Sigmoid colon (tissue), 7 donors: ENCODE measurements around the gene NTN1. TPM values are rescaled to one million over a fixed set of nuclear protein-coding genes. Genes with fewer than 3 reads are reported as not detected.

ENCODE experiments used
- DNase-seq: peaks from one replicate; pipeline ENCODE4 v3.0.0-alpha.2; 2019
- H3K27ac ChIP-seq, 4 donors: fragments of 200-600 bp; sonication (generic); one replicate each; pipeline ENCODE4 v1.5.1; 2016 to 2019; ENCODE audit warnings: mild to moderate bottlenecking in 1 of 4
- H3K27me3 ChIP-seq, 3 donors: fragments of 200-600 bp; sonication (generic); one replicate each; pipeline ENCODE4 v1.5.1; 2019; ENCODE audit warnings: mild to moderate bottlenecking in 1 of 3
- H3K36me3 ChIP-seq, 4 donors: fragments of 200-600 bp; sonication (generic); one replicate each; pipeline ENCODE4 v1.5.1; 2016 to 2019
- H3K4me1 ChIP-seq, 4 donors: fragments of 200-600 bp; sonication (generic); one replicate each; pipeline ENCODE4 v1.5.1; 2017 to 2019
- H3K4me3 ChIP-seq, 4 donors: fragments of 200-600 bp; sonication (generic); one replicate each; pipeline ENCODE4 v1.5.1; 2017 to 2019; ENCODE audit warnings: mild to moderate bottlenecking in 2 of 4, moderate library complexity in 1 of 4
- H3K9me3 ChIP-seq, 4 donors: fragments of 200-600 bp in 3 of 4; sonication (generic) in 3 of 4; one replicate each; pipeline versions ENCODE4 v1.5.1 to v1.6.1; 2013 to 2019
- EP300 ChIP-seq, 4 donors: sonication (generic); formaldehyde crosslinking; IDR thresholded peaks; one replicate each; pipeline ENCODE4 v1.6.1; 2017; ENCODE audit warnings: antibody characterized with exemption in 4 of 4
- POLR2A ChIP-seq, 2 donors: fragments of 450-650 bp; IDR thresholded peaks; one replicate each; pipeline ENCODE4 v1.6.1; 2016; ENCODE audit warnings: antibody characterized with exemption in 2 of 2, mild to moderate bottlenecking in 2 of 2, moderate library complexity in 2 of 2
- POLR2AphosphoS5 ChIP-seq, 4 donors: sonication (generic); formaldehyde crosslinking; IDR thresholded peaks; one replicate each; pipeline ENCODE4 v1.6.1; 2017; ENCODE audit warnings: antibody characterized with exemption in 4 of 4
- WGBS, 2 donors: extraction: QIAGEN DNeasy Blood & Tissue Kit; methylation state at CpG; one replicate each; pipeline ENCODE4 v1.1.7; 2013; 5-methylcytosine and 5-hydroxymethylcytosine counted together
- intact Hi-C: fragments of 100-400 bp; cut with DNase I; formaldehyde crosslinking; loops from one replicate; pipeline ENCODE4 v1.15.1; 2023
- polyA plus RNA-seq, 3 donors: library from polyadenylated mRNA; stranded (reverse); fragments of 200-250 nt; gene quantifications; one replicate each; pipeline ENCODE4 v1.2.3, GENCODE V29; 2013
- total RNA-seq, 4 donors: library from RNA; depleted of rRNA; stranded (reverse); fragments of >200 nt; gene quantifications; one replicate each; pipeline ENCODE4 v1.1.0, GENCODE V29; 2016
- TF ChIP-seq, protein P1 (sequence below), 4 experiments: fragments of 450-650 bp in 3 of 4; fragments of 200-600 bp in 1 of 4; IDR thresholded peaks; one replicate each; pipeline ENCODE4 v1.5.1; 2016 to 2019; ENCODE audit warnings: antibody characterized with exemption in 4 of 4, mild to moderate bottlenecking in 3 of 4, moderate library complexity in 2 of 4
- donor health status: healthy with polysubstance abuse.
- donor health status: Bipolar disorder and iron deficiency.
- donor health status: healthy.

Gene NTN1
- total and polyA plus RNA-seq, 7 donors = 0.69 to 20.3 (median 10.5) TPM

DNA sequence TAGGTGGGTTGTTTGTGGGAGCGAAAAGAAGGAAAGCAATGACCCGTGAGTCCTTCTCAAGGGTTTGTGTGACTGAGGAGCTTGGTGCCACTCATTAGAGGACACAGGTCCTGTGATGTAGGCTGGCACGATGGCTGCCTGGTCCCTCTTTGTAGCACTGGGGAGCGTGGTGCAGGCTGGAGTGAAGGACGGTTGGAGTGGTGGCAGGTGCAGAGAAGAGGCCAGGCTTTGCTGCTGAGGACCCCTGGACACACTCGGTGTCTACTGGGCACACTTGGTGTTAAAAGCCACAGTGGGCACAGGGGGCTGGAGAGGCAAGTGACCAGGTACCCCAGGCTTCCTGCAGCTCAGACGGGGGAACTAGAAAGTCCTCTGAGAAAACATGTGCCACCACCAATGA, 106.0 kb downstream of the NTN1 start:
- Histone ChIP-seq H3K4me3 (no peak overlapping the region), H3K9me3 (no peaks in the 10 kb centered on the region), H3K27ac (no peak overlapping the region), H3K4me1 (no peaks in the 10 kb centered on the region), H3K27me3 (no peaks in the 10 kb centered on the region), H3K36me3 (no peaks in the 10 kb centered on the region)
- 95 to 96% methylated on average over 7 of the region's 7 CpGs for WGBS, 2 donors
- intact Hi-C loops = no loop called here
- TF ChIP-seq POLR2AphosphoS5 (IDR thresholded peaks at IDR 0.05) = no peak
- TF ChIP-seq, protein P1, sequence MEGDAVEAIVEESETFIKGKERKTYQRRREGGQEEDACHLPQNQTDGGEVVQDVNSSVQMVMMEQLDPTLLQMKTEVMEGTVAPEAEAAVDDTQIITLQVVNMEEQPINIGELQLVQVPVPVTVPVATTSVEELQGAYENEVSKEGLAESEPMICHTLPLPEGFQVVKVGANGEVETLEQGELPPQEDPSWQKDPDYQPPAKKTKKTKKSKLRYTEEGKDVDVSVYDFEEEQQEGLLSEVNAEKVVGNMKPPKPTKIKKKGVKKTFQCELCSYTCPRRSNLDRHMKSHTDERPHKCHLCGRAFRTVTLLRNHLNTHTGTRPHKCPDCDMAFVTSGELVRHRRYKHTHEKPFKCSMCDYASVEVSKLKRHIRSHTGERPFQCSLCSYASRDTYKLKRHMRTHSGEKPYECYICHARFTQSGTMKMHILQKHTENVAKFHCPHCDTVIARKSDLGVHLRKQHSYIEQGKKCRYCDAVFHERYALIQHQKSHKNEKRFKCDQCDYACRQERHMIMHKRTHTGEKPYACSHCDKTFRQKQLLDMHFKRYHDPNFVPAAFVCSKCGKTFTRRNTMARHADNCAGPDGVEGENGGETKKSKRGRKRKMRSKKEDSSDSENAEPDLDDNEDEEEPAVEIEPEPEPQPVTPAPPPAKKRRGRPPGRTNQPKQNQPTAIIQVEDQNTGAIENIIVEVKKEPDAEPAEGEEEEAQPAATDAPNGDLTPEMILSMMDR (IDR thresholded peaks at IDR 0.05) = no peak
- no peak for TF ChIP-seq EP300 (IDR thresholded peaks at IDR 0.05)
- TF ChIP-seq POLR2A (IDR thresholded peaks at IDR 0.05) = no peak
- no peak for DNase-seq

DNA sequence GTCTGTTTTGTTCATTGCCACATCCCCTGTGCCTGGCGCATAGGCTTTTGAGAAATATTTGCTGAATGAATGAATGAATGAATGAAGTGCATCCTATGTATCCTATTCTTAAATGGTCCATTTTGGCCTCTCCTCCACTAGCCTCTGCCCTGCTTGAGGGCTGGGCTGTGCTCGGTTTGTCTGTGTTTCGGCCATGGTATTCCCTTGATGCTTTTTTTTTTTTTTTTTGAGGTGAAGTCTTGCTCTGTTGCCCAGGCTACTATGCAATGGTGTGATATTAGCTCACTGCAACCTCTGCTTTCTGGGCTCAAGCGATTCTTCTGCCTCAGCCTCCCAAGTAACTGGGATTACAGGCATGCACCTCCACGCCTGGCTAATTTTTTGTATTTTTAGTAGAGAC, 110.1 kb downstream of the NTN1 start:
- TF ChIP-seq POLR2AphosphoS5 (IDR thresholded peaks at IDR 0.05) = no peak
- TF ChIP-seq EP300 (IDR thresholded peaks at IDR 0.05) = no peak
- TF ChIP-seq, protein P1 (IDR thresholded peaks at IDR 0.05) = no peak
- no peak for TF ChIP-seq POLR2A (IDR thresholded peaks at IDR 0.05)
- intact Hi-C loops = no loop called here
- no peak for DNase-seq
- WGBS, 2 donors = 91 to 93% methylated on average over 5 of the region's 5 CpGs
- Histone ChIP-seq H3K27ac (no peak overlapping the region), H3K27me3 (no peaks in the 10 kb centered on the region), H3K4me3 (no peak overlapping the region), H3K9me3 (no peaks in the 10 kb centered on the region), H3K4me1 (no peaks in the 10 kb centered on the region), H3K36me3 (no peaks in the 10 kb centered on the region)

DNA sequence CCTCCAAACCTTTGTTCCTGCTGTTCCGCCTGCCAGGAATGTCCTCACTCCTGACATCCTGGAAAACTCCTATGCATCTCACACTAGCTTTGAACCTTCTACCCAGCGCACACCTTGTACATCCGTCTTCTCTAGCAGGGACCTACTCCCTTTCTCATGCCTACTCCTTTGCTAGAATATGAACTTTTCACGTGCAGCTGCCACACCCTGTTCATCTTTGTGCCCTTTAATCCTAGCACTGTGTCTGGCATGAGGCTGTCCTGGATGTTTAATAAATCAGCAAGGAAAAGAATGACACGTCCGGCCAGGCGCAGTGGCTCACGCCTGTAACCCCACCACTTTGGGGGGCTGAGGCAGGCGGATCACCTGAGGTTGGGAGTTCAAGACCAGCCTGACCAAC, 111.0 kb downstream of the NTN1 start:
- H3K4me3 ChIP-seq = no peak overlapping the region
- intact Hi-C loops = no loop called here
- TF ChIP-seq EP300 (IDR thresholded peaks at IDR 0.05) = no peak
- TF ChIP-seq, protein P1 (IDR thresholded peaks at IDR 0.05) = no peak
- TF ChIP-seq POLR2A (IDR thresholded peaks at IDR 0.05) = no peak
- TF ChIP-seq POLR2AphosphoS5 (IDR thresholded peaks at IDR 0.05) = no peak
- no peak overlapping the region for H3K27ac ChIP-seq
- H3K27me3 ChIP-seq = no peaks in the 10 kb centered on the region
- H3K36me3 ChIP-seq = no peaks in the 10 kb centered on the region
- no peaks in the 10 kb centered on the region for H3K4me1 ChIP-seq
- no peak for DNase-seq
- 39 to 80% methylated on average over 9 of the region's 9 CpGs for WGBS, 2 donors
- H3K9me3 ChIP-seq = no peaks in the 10 kb centered on the region

DNA sequence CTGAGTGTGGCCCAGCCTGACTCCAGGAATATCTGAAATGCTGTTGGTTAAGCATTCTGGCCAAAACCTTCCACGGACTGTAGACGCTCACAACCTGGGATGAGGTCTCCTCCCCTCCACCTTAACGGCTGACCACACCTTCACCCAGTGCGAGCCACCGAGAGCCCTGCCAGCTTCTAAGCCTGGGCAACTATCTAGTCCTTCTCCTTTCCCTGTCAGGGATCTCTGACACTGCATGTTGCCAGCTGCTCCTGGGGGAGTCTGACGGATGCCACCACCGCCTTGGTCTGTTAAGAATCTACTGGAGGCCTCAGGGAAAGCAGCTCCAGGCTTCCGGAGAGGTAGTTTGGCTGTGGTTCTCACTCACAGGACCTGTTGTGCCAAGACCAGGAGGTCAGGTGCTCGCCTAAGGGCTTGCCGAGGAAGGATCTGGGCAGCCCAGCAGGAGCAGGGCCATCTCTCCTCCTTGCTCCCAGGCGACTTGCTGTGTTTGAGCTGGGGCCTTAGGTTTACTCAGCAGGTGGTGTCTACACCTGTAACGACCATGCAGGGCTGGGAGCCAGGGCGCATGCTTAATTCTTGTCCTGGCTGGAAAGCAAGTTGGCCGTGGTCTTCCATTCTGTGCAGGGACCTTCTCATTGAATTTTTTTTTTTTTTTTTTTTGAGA, 111.8 kb downstream of the NTN1 start:
- Histone ChIP-seq H3K36me3 (no peaks in the 10 kb centered on the region), H3K27me3 (no peaks in the 10 kb centered on the region), H3K4me3 (no peak overlapping the region), H3K9me3 (no peaks in the 10 kb centered on the region), H3K4me1 (no peaks in the 10 kb centered on the region), H3K27ac (no peak overlapping the region)
- no peak for DNase-seq
- TF ChIP-seq POLR2AphosphoS5 (IDR thresholded peaks at IDR 0.05) = no peak
- no peak for TF ChIP-seq EP300 (IDR thresholded peaks at IDR 0.05)
- TF ChIP-seq POLR2A (IDR thresholded peaks at IDR 0.05) = no peak
- TF ChIP-seq, protein P1 (IDR thresholded peaks at IDR 0.05) = no peak
- intact Hi-C loops = no loop called here
- 62 to 88% methylated on average over 14 of the region's 14 CpGs for WGBS, 2 donors
